HG02610 (cell line): ENCODE data around the gene ZBTB5.
"Not testable (repeated sequence)": the region's sequence is repeated elsewhere in the genome, so short reads cannot be mapped to it uniquely, and the experiment has no call there.

ENCODE experiments used
- ATAC-seq: cut with Tn5 transposase; IDR thresholded peaks from one replicate; pipeline ENCODE4 v1.9.1; 2021; ENCODE audit warnings: mild to moderate bottlenecking, moderate library complexity; ENCODE audit not compliant: unreplicated experiment

Gene ZBTB5

DNA sequence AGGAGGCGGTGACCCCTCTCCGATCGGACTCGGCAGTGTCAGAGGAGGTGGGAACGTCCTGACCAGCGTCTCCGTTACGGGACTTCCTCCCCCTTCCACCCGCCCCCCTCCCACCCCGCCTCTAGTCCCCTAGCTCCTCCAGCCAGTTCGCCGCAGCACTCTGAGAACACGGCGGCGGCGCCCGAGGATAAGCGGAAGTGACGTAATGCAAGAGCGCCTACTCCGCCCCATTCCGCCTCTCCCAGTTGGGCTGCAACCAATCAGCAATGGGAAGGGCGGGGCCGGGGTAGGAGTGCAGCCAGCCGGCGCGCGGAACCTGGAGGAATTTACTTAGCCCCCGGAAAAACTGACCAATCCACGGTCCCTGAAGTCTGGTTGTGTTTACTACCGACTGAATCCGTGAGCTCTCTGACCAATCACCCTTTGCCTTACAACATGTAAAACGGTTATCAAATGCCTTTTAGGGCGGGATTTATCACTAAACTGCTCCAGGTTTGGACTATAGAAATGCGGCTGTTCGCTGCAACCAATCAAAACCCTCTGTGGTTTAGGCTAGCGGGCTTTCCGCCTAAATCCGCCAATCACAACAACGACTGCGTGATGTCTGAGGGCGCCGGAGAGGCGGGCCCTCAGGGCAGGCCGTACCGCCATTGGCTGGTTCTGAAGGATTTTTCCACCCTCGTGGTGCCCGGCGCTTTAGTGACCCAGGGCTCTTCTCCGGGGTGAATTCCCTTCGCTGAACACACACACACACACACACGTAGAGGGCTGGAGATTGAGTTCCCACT, at the start of gene ZBTB5:
Gene ZBTB5 (minus strand): TSS at position 202 of the 788 bp plus-strand sequence. CDS start 22,899 bp downstream, outside the sequence.
- ATAC-seq: peak; percentile 84

DNA sequence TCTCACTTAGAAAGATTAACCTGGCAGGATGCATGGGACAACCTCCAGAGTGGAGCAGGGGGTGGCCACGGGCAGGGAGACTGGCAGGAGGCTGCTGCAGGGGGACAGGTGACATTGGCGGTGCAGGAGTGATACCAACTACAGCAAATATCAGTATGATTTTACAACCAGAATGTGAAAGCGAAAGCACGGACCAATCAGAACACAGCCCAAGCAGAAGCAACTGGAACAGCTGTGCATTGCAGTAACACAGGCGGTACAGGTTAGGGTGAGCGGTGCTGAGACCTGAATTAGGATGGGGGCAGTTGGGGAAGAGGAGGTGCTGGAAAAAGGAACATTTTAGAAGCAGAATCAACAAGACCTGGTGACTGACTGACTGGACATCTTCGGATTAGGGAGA, 49.7 kb upstream of the ZBTB5 start:
- no peak for ATAC-seq

DNA sequence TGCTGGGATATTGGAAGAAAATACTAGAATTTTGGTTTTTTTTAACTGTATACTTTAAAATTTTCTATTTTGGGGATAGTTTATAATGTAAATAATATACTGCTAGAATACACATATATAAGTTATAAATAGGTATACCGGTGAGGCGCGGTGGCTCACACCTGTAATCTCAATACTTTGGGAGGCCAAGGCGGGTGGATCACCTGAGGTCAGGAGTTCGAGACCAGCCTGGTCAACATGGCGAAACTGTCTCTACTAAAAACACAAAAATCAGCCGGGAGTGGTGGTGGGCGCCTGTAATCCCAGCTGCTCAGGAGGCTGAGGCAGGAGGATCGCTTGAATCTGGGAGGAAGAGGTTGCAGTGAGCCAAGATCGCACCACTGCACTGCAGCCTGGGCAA, 49.2 kb upstream of the ZBTB5 start:
- not testable (repeated sequence) for ATAC-seq

GRCh38 chr9:37512437-37512836, 47.2 kb upstream of the ZBTB5 start:
- ATAC-seq: no peak

DNA sequence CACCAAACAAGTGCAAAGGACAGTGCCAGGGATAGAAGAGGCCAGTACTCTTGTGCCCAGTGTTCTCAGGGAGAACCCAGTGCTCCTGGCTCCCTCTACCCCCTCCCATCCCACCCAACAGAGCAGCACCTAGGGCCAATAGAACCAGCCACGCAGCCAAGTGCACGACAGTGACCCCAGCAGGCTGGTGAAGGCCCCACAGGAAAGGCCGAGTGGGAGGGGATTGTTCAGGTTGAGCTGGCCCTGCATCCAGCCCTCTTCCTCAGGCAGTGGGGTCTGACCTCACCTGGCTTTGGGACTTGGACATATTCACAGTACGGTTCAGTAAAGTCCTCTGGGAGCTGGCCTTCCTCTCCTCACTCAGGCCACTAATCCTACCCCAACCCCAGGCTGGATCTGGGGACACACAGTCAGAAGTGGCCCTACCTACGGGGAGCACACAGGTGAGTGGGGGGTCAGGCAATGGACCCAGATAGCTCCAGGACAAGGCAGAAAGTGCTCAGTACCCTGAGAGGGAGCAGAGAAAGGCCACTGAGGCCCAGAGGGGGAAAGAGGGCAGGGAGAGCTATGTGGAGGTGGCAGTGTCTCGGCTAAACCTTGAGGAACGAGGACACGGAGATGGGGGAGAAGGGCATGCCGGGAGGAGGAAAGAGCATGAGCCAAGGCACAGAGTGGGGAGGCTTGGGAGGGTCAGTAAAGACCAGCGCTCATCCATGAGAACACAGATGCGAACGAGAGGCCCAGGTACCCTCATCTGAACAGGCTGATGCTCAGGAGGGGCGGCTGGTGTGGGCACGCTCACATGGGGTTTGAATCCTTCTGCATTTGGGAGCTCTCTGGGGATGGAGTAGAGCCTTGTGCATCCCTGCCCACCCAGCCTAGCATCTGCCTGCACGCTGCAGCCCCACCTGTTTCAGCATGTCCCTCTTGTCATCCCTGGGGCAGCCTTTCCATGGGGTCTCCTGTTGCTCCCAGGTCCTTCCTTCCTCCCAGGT, 46.1 kb upstream of the ZBTB5 start:
- peak; percentile 49 for ATAC-seq

GRCh38 chr9:37510053-37510452, 44.8 kb upstream of the ZBTB5 start:
- ATAC-seq: not testable (repeated sequence)

- no peak for ATAC-seq
Measured at GRCh38 chr9:37509536-37509935, 44.3 kb upstream of the ZBTB5 start.

DNA sequence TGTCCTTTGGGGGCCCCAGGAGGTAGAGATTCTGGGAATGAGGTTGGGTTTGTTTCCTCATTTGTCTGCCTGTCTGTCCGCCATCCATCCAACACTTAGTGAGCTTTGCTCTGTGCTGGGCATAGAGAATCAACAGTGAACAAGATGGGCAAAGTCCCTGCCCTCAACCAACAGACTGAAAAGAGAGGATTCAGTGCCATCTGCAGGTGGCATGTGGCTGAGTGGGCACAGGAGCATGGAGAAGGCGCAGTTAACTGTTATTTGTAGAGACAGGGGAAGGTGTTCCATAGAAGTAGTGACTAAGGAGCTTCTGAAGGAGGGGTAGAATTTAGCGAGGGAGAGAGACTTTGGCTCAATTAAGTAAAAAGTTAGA, 43.6 kb upstream of the ZBTB5 start:
- ATAC-seq: no peak

- no peak for ATAC-seq
Measured at GRCh38 chr9:37508135-37508833, 43.0 kb upstream of the ZBTB5 start.

DNA sequence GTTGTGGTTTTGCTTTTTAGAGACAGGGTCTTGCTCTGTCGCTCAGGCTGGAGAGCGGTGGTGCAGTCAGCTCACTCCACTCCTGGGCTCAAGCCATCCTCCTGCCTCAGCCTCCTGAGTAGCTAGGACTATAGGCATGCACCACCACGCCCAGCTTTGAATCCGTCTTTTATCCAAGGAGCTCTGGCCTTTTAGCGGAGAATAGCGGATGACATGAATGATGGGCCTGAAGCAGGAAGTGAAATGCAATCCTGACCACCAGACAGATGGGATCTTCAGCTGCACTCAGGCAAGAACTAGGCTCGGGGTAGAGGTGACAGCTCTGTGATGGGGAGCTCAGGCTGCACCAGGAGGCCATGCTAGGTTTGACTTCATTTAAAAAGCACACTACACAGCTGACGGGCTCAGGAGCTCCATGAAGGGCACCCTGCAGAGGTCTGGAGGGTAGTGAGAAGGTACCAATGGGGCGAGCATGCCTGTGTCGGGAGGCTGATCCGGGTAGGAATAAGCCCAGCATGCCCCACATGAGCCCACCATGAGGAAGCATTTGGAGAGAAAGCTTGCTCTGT, 42.4 kb upstream of the ZBTB5 start:
- no peak for ATAC-seq

GRCh38 chr9:37504605-37505004, 39.4 kb upstream of the ZBTB5 start:
- no peak for ATAC-seq

- no peak for ATAC-seq
Measured at GRCh38 chr9:37503736-37504135, 38.5 kb upstream of the ZBTB5 start.

- no peak for ATAC-seq
Measured at GRCh38 chr9:37501957-37502596, 36.8 kb upstream of the ZBTB5 start.

- ATAC-seq: no peak
Measured at GRCh38 chr9:37499297-37499696, 34.0 kb upstream of the ZBTB5 start.

GRCh38 chr9:37498457-37498856, 33.2 kb upstream of the ZBTB5 start:
- no peak for ATAC-seq

DNA sequence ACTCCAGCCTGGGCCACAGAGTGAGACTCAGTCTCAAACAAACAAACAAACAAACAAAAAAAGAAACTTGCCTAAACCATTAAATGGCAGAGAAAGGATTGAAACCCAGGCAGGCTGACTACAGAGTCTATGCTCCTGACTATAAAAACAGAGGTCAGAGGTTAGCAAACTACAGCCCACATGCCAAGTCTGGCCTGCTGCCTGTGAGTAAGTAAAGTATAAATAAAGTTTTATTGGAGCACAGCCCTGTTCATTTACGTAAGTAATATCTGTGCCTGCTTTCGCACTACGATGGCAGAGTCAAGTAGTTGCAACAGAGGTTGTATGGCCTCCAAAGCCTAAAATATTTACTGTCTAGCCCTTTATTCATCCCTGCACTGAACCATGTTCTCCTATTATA, 32.1 kb upstream of the ZBTB5 start:
- ATAC-seq: no peak

GRCh38 chr9:37496020-37496419, 30.8 kb upstream of the ZBTB5 start:
- no peak for ATAC-seq

DNA sequence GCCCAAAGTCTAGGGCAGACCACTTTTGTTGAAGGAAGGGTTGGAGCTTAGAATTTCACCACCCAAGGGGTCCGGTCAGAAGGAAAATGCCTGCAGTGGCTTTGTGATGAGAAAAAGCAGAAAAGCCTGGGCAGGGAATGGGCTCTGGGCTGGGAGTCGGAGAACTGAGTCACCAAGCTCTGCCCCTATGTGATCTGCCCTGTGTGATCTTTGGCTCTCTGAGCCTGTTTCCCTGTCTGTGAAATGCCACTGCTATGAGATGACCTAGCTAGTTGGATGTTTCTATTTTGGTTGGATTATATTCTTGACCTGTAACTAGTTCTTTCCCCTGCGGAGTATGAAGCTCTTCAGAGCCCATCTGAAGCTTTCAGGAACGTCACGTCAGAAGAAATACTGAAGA, 30.3 kb upstream of the ZBTB5 start:
- no peak for ATAC-seq

DNA sequence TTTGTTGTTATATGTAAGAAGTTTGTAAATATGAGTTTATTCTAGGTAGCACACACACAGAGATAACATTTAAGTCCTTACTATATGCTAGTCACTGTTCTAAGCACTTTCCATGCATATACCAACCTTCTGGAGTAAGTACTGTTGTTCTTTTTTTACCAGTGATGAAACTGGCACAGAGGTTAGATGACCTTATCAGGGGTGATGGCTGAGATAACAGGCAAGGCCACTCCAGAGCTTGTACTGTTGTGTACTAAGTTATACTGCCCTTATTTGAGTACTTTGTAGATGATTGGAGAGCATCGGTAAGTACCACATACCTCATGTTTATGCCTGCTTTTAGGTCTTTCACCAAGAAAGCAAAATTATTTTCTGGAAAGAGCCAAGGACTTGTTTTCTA, 26.7 kb upstream of the ZBTB5 start:
- no peak for ATAC-seq
